Stimulated activated effector memory CD8-positive, alpha-beta T cell treated with anti-CD3 and anti-CD28 coated beads, Interleukin-12 subunit alpha, Interleukin-12 subunit beta, amount 100 ng/mL, for 72 hours (primary cell): ENCODE data around the gene POGZ.
A peak's percentile ranks its signal among the peaks of the same experiment; 100 is the strongest.
"Not testable (repeated sequence)": the region's sequence is repeated elsewhere in the genome, so short reads cannot be mapped to it uniquely, and the experiment has no call there.

Experiments
- ATAC-seq: fragments of 150-1000 bp; cut with Tn5 transposase; 2 replicates; pipeline ENCODE4 v1.10.0; 2021
- DNase-seq, 2 donors: peaks; one replicate each; pipeline ENCODE4 v3.0.0; 2021 to 2022; ENCODE audit warnings: low spot score in 2 of 2
- H3K27ac Mint-ChIP-seq: one replicate; pipeline ENCODE4 v1.8.0; 2022; ENCODE audit warnings: mild to moderate bottlenecking, mixed read lengths
- H3K36me3 Mint-ChIP-seq: one replicate; pipeline ENCODE4 v1.8.0; 2022; ENCODE audit warnings: mild to moderate bottlenecking, mixed read lengths
- H3K4me1 Mint-ChIP-seq: one replicate; pipeline ENCODE4 v1.8.0; 2022; ENCODE audit warnings: mixed read lengths
- H3K4me3 Mint-ChIP-seq: one replicate; pipeline ENCODE4 v1.8.0; 2022; ENCODE audit warnings: mild to moderate bottlenecking, mixed read lengths
- H3K9me3 Mint-ChIP-seq: one replicate; pipeline ENCODE4 v1.8.0; 2022; ENCODE audit warnings: mixed read lengths

POGZ gene

GRCh38 chr1:151411884-151412283 lies 47.4 kb downstream of the POGZ start:
- DNase-seq = no peak
- Mint-ChIP-seq H3K36me3 (peaks cover 100% of the 10 kb centered on the region), H3K9me3 (no peaks in the 10 kb centered on the region), H3K27ac (peak overlapping the region; percentile 0), H3K4me3 (no peak overlapping the region), H3K4me1 (no peaks in the 10 kb centered on the region)
- no peak for ATAC-seq

DNA sequence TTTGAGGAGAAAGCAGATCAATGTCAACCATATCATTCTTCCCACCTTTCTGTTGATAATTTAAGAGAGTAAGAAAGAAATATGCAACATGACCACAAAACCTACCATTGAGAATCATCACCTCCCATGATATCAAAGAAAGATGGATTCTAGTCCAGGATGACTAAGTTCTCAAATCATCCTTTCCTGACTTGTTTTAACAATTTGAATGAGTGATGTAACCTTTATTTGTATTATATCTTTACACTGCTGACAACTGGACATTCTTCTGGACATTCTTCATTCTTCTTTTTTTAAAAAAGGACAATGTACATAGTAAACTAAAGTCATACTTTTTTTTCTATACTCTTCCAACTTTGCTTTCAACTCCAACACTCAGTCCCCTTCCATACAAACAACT lies 50.4 kb downstream of the POGZ start:
- peaks cover 10% of the 10 kb centered on the region for H3K4me1 Mint-ChIP-seq
- ATAC-seq (no peak), DNase-seq (no peak)
- H3K27ac Mint-ChIP-seq = peak overlapping the region; percentile 41
- no peaks in the 10 kb centered on the region for H3K9me3 Mint-ChIP-seq
- peaks cover 100% of the 10 kb centered on the region for H3K36me3 Mint-ChIP-seq
- H3K4me3 Mint-ChIP-seq = no peak overlapping the region

- Mint-ChIP-seq H3K4me1 (peaks cover 10% of the 10 kb centered on the region), H3K36me3 (peaks cover 100% of the 10 kb centered on the region), H3K27ac (no peak overlapping the region), H3K9me3 (no peaks in the 10 kb centered on the region), H3K4me3 (no peak overlapping the region)
- no peak for ATAC-seq
- DNase-seq = no peak
Measured at GRCh38 chr1:151407304-151407703, 52.0 kb downstream of the POGZ start.

GRCh38 chr1:151406176-151406575 lies 53.1 kb downstream of the POGZ start:
- ATAC-seq (no peak), DNase-seq (no peak)
- Mint-ChIP-seq H3K4me3 (no peak overlapping the region), H3K4me1 (peaks cover 14% of the 10 kb centered on the region), H3K27ac (peak overlapping the region; percentile 67), H3K9me3 (no peaks in the 10 kb centered on the region), H3K36me3 (peaks cover 100% of the 10 kb centered on the region)

GRCh38 chr1:151405187-151405951 lies 53.9 kb downstream of the POGZ start:
- ATAC-seq (no peak), DNase-seq (no peak)
- H3K4me1 Mint-ChIP-seq = peaks cover 22% of the 10 kb centered on the region
- peak overlapping the region; percentile 67 for H3K27ac Mint-ChIP-seq
- H3K36me3 Mint-ChIP-seq = peaks cover 100% of the 10 kb centered on the region
- H3K9me3 Mint-ChIP-seq = no peaks in the 10 kb centered on the region
- no peak overlapping the region for H3K4me3 Mint-ChIP-seq

DNA sequence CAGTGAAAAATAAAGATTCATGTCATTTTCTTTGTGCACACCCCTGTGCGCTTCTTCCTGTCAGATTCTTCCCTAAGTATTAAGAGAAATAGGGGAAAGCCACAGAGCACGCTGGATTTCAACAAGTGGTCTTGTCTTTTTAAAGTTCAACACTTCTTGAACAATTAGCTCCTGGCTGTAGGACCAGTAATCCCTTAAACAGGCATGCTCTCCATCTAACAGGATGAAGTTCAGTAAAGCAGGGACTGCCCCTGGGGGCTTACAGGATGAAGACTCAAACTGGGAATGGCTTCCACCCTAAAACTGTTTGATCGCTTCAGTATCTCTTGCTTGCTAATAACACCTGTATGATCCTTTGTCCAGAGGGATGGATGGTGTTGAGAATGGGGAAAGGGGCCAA lies 55.7 kb downstream of the POGZ start:
- Mint-ChIP-seq H3K4me1 (peaks cover 37% of the 10 kb centered on the region), H3K9me3 (no peaks in the 10 kb centered on the region), H3K4me3 (no peak overlapping the region), H3K27ac (peak overlapping the region; percentile 4), H3K36me3 (peaks cover 97% of the 10 kb centered on the region)
- ATAC-seq (no peak), DNase-seq (no peak)

GRCh38 chr1:151402764-151403163 lies 56.5 kb downstream of the POGZ start:
- no peaks in the 10 kb centered on the region for H3K9me3 Mint-ChIP-seq
- DNase-seq = no peak
- H3K27ac Mint-ChIP-seq = peak overlapping the region; percentile 24
- peaks cover 88% of the 10 kb centered on the region for H3K36me3 Mint-ChIP-seq
- H3K4me1 Mint-ChIP-seq = peaks cover 37% of the 10 kb centered on the region
- no peak overlapping the region for H3K4me3 Mint-ChIP-seq
- ATAC-seq = no peak

GRCh38 chr1:151401860-151402259 lies 57.4 kb downstream of the POGZ start:
- peaks cover 37% of the 10 kb centered on the region for H3K4me1 Mint-ChIP-seq
- no peaks in the 10 kb centered on the region for H3K9me3 Mint-ChIP-seq
- ATAC-seq (no peak), DNase-seq (no peak)
- H3K27ac Mint-ChIP-seq = peak overlapping the region; percentile 24
- H3K36me3 Mint-ChIP-seq = peaks cover 79% of the 10 kb centered on the region
- no peak overlapping the region for H3K4me3 Mint-ChIP-seq

GRCh38 chr1:151401125-151401788 lies 58.0 kb downstream of the POGZ start:
- no peak for DNase-seq
- Mint-ChIP-seq H3K36me3 (peaks cover 73% of the 10 kb centered on the region), H3K9me3 (no peaks in the 10 kb centered on the region), H3K4me3 (peak overlapping the region; percentile 98), H3K27ac (peak overlapping the region; percentile 100), H3K4me1 (peaks cover 37% of the 10 kb centered on the region)
- ATAC-seq = no peak

GRCh38 chr1:151399324-151400171 lies 59.7 kb downstream of the POGZ start, which contains the start of gene PSMB4:
Gene PSMB4 (plus strand): TSS chr1:151399573. CDS start chr1:151399588, 15 bp downstream.
- Mint-ChIP-seq H3K36me3 (peaks cover 56% of the 10 kb centered on the region), H3K4me3 (peak within 1 kb of the TSS; percentile 98), H3K27ac (peak within 1 kb of the TSS; percentile 100), H3K4me1 (peaks cover 26% of the 10 kb centered on the region), H3K9me3 (no peaks in the 10 kb centered on the region)
- DNase-seq (peak; percentile 53 to 89), ATAC-seq (peak; percentile 94)

DNA sequence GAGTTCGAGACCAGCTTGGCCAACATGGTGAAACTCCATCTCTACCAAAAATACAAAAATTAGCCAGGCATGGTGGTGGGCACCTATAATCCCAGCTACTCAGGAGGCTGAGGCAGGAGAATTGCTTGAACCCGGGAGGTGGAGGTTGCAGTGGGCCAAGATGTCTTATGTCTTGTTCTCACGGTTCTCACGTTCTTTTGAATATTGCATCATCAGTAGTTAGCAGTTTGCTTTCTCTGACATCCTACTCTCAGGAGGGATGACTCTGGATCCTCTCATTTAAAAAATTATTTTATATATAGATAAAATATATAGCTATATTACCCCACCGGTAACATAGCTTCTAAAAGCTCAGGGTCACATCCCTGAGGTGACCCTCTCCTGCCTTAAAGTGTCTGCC lies 63.0 kb downstream of the POGZ start:
- peaks cover 23% of the 10 kb centered on the region for H3K36me3 Mint-ChIP-seq
- H3K27ac Mint-ChIP-seq, H3K4me3 Mint-ChIP-seq, H3K9me3 Mint-ChIP-seq, ATAC-seq, DNase-seq: not testable (repeated sequence)
- peaks cover 23% of the 10 kb centered on the region for H3K4me1 Mint-ChIP-seq

DNA sequence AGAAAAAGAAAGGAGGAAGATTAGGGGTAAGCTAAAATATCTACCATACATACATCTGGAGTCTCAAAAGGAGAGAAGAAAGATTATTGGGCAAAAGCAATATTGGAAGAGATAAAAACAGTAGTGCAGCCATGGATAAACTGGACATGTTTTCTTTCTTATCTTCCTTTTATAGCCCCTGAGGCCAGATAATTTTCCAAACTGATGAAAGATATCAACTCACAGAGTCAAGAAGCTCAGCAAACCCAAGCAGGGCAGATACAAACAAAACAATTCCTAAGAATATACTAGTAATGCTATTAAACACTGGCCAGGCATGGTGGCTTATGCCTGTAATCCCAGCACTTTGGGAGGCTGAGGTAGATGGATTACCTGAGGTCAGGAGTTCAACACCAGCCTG lies 65.7 kb downstream of the POGZ start:
- Mint-ChIP-seq H3K36me3 (no peaks in the 10 kb centered on the region), H3K27ac (no peak overlapping the region), H3K4me1 (no peaks in the 10 kb centered on the region), H3K9me3 (no peaks in the 10 kb centered on the region), H3K4me3 (no peak overlapping the region)
- DNase-seq = no peak
- no peak for ATAC-seq

- Mint-ChIP-seq H3K4me1 (no peaks in the 10 kb centered on the region), H3K9me3 (no peaks in the 10 kb centered on the region), H3K27ac (no peak overlapping the region), H3K4me3 (no peak overlapping the region), H3K36me3 (no peaks in the 10 kb centered on the region)
- DNase-seq = no peak
- no peak for ATAC-seq
Measured at GRCh38 chr1:151391079-151391563, 68.2 kb downstream of the POGZ start.

- not testable (repeated sequence) for ATAC-seq, H3K36me3 Mint-ChIP-seq
Measured at GRCh38 chr1:151390221-151391078, 68.8 kb downstream of the POGZ start.

More at GRCh38 chr1:151390221-151391078, 68.8 kb downstream of the POGZ start:
- H3K9me3 Mint-ChIP-seq, H3K27ac Mint-ChIP-seq, H3K4me3 Mint-ChIP-seq, DNase-seq, H3K4me1 Mint-ChIP-seq: not testable (repeated sequence)
